ENCODE data around the gene UFC1. TPM values are rescaled to one million over a fixed set of nuclear protein-coding genes. Genes with fewer than 3 reads are reported as not detected.

UFC1 gene
- total and polyA plus RNA-seq, 2 donors (not counting 3 experiments of a cell fraction or from before 2014, with no cell fraction given), result 102 to 149 TPM

DNA sequence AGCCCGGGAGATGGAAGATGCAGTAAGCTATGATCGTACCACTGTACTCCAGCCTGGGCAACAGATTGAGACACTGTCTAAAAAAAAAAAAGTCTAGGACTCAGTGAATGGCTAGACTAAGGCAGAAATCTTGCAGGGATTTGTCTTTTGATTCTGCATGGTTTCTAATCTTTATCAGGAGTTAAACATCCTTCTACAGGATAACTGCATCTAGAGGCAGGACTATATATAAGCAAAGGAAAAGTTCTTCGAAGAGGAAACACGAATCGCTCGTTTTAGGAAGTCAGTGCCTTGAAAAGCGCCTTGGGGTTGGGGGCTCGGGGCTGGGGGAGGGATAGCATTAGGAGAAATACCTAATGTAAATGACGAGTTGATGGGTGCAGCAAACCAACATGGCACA, 602 bp upstream of the UFC1 start:
- Histone ChIP-seq H3K9me3 (replicated peaks; ENCODE audit: control insufficient read depth, insufficient read depth, low read length) (no peaks in the 10 kb centered on the region), H3K4me1 (ENCODE audit: control insufficient read depth, extremely low read depth, insufficient read depth, low read length) (no peaks in the 10 kb centered on the region), H3K27ac (ENCODE audit: insufficient read depth, low read depth, low read length) (no peak overlapping the region), H3K27me3 (ENCODE audit: control insufficient read depth in 2 of 2, insufficient read depth in 2 of 2, low read length in 2 of 2) (no peaks in the 10 kb centered on the region), H3K4me2 (ENCODE audit: insufficient read depth, low read length) (peak overlapping the region; percentile 52), H3K36me3 (ENCODE audit: control insufficient read depth in 2 of 2, extremely low read depth in 1 of 2, insufficient read depth in 2 of 2, low read length in 2 of 2) (peaks cover 2 to 5% of the 10 kb centered on the region in 2 experiments), H3K9me1 (replicated peaks; ENCODE audit: control insufficient read depth, extremely low read depth, insufficient read depth, low read length) (no peaks in the 10 kb centered on the region), H3K4me3 (replicated peaks in 1 of 3; ENCODE audit: insufficient read depth in 1 of 3, low read depth in 1 of 3, low read length in 3 of 3) (peak overlapping the region in 2 of 3 experiments; percentile 52 to 77), H3K9ac (replicated peaks; ENCODE audit: extremely low read depth, insufficient read depth, low read length) (no peak overlapping the region), H4K20me1 (replicated peaks; ENCODE audit: control insufficient read depth, extremely low read depth, insufficient read depth, low read length) (no peaks in the 10 kb centered on the region), H2AFZ (ENCODE audit: low read depth, low read length) (peak overlapping the region; percentile 31), H3K79me2 (ENCODE audit: control insufficient read depth, insufficient read depth, low read length) (no peaks in the 10 kb centered on the region)
- dilution Hi-C loops (cut with MboI; ENCODE audit: extremely low pct_ligation_motif_present, low sequenced_read_pairs) (no loop called here), intact Hi-C loops (cut with micrococcal nuclease) (loop anchor here (1.0 kb wide), 1 partner anchor 34 kb away; no protein-coding TSS in a partner anchor)
- DNase-seq (ENCODE audit: low read depth, low spot score) (no peak), FAIRE-seq (no peak)
- POLR2A ChIA-PET, result interaction anchor here (1.0 kb wide), 1 partner anchor 20 kb away, joined by 11 read pairs; the partner anchor contains the start of gene DEDD
- CTCF ChIA-PET, result interaction anchor here (0.7 to 2.7 kb wide), 6 partner anchors 11 to 132 kb away, joined by 3 to 14 read pairs (median 4); partner anchors contain the start of genes DEDD, F11R and PPOX
- TF ChIP-seq POLR2AphosphoS5 (IDR thresholded peaks at IDR 0.05; ENCODE audit: insufficient read depth, low read depth, low read length) (no peak), MYC (IDR thresholded peaks at IDR 0.05; ENCODE audit: low read depth, low read length) (no peak), GATA2 (IDR thresholded peaks at IDR 0.05; ENCODE audit: insufficient read depth, insufficient read length, low read depth, low read length) (no peak), CTCF (IDR thresholded peaks at IDR 0.05; ENCODE audit: extremely low read depth in 1 of 2, insufficient read depth in 1 of 2, low read depth in 1 of 2, low read length in 2 of 2) (no peak), POLR2A (IDR thresholded peaks at IDR 0.05; ENCODE audit: low read depth, low read length) (no peak), FOS (IDR thresholded peaks at IDR 0.05; ENCODE audit: borderline replicate concordance, insufficient read depth, low read length) (no peak), EZH2 (IDR thresholded peaks at IDR 0.05; ENCODE audit: borderline replicate concordance, low read depth, low read length, severe bottlenecking) (no peak), JUN (IDR thresholded peaks at IDR 0.05; ENCODE audit: borderline replicate concordance, insufficient read depth, insufficient read length, low read depth) (no peak)
- TF ChIP-seq, protein P1, sequence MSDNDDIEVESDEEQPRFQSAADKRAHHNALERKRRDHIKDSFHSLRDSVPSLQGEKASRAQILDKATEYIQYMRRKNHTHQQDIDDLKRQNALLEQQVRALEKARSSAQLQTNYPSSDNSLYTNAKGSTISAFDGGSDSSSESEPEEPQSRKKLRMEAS (IDR thresholded peaks at IDR 0.05; ENCODE audit: insufficient read depth, insufficient read length), result no peak
- no TSS peak for BruUV-seq (replicated peaks)

Data from endothelial cell of umbilical vein (primary cell).